ENCODE results near the gene CCDC9B.
A peak's percentile ranks its signal among the peaks of the same experiment; 100 is the strongest.

The CCDC9B gene

DNA sequence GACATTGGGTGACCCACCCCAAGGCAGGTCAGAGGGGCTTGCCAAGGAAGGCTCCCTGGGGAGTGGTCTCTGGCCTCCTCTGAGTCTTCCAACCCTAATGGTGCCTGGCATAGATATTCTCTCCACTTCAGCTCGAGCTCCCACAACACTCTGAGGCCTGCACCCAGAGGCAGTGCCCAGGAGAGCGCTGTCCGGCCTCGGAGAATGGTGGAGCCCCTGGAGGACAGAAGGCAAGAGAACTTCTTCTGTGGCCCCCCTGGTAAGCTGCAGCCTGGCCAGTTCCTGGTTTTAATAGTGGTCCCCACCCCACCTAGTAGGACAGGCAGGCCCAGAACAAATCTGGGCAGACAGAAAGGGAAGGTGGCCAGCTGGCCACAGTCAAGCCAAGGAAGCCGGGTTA, 24.3 kb upstream of the CCDC9B start:
- DNase-seq = no peak

DNA sequence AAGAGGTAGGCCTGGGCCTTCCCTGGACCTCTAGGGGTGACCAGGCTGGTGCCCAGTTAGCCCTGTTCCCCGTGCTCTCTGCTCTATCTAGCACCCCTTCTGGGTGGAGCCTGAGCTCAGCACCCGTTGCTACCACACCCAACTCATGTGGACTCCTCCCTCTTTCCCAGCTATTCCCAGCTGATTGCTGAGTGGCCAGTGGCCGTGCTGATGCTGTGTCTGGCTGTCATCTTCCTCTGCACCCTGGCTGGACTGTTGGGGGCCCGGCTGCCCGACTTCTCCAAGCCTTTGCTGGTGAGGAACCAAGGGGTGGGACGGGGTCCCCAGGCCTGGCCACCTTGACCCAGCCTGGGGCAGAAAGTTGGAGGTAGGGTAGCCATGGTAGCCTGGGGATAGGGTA, 23.5 kb upstream of the CCDC9B start:
- DNase-seq = no peak

DNA sequence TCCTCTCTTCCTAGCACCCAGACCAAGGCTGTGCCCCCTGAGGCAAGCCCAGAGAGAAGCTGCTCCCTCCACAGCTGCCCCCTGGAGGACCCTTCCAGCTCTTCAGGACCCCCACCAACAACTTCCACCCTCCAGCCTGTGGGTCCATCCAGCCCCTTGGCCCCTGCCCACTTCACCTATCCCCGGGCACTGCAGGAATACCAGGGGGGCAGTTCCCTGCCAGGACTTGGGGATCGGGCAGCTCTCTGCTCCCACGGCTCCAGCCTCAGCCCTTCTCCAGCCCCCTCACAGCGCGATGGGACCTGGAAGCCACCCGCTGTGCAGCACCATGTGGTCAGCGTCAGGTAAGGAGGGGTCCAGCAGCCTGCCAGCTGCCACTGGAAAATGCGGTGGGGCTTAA, 22.9 kb upstream of the CCDC9B start:
- no peak for DNase-seq

DNA sequence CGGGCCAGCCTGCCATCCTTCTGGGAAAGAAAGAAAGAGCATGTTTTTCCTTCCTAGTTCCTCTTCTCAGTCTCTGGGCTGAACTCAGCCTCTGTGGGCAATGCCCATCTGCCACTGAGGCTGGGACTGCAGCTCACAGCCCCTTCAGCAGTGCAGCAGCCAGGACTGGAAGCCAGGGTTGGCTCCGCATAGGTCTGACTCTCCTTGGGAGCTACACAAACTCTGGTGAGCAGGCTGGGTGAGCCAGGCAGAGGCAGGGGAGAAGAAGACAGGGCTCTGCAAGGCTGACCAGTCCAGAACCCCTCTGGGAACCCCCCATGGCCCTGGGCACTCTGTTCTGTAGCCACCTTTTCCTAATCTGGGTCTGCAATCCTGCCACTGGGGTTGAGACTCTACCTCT, 20.9 kb upstream of the CCDC9B start:
- no peak for DNase-seq

DNA sequence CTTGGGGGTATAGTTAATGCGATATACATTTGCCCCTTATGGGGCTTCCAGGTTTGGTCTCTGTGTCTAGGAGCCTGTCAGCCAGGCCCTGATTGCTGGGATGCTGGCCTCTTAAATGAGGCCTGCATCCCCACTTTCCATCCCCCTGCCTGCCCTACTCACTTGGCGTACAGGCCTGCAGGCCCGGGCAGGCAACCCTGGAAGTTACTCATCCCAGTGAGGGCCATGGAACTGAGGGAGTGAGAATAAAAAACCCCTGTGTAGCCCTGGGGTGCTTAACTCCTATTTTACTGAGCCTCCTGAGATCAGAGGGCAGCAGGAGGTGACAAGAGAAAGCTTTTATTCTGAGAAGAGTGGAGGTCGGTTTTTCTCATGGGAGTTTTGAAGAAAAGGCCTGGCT, 19.3 kb upstream of the CCDC9B start:
- no peak for DNase-seq

DNA sequence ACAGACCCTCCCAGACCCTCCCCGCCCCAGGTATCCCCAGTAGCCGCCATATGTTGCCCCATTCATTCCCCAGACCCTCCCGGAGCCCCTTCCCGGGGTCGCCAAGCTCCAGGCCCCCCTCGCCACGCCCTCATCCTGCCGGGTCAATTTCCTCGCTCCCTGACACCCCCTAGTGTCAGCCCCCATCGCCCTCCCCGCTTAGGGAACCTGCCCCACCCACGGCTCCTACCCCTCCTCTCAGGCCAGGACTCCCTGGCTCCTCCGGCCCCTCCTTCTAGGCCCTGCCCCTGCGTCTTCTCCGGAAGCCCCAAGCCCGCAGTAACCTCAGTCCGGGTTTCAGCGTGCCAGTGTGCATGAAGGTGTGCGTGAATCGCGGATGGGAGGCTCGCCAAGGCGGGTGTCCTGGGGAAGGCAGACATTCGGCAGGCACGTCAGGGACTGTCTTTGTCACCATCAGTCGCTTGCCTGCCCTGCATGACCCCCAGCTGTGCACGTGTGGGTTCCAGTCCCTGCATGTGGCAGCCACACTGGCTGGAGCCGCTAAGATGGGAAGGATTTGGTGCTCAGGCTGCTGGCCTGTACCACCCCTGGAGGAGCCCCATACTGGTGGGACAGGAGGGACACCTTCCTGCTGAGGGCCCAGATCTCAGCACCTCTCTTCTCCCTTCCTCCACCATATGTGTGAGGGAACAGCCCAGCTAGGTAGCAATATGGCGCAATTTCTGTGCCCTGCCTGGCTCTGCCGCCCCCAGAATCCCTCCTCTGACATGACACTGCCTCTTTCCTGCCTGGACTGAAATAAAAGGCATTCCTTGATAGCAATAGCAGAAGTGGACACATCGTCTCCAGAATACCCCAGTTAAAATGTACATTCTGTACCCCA, 18.0 kb upstream of the CCDC9B start:
- peak in 1 of 2 donors; percentile 25 for DNase-seq

DNA sequence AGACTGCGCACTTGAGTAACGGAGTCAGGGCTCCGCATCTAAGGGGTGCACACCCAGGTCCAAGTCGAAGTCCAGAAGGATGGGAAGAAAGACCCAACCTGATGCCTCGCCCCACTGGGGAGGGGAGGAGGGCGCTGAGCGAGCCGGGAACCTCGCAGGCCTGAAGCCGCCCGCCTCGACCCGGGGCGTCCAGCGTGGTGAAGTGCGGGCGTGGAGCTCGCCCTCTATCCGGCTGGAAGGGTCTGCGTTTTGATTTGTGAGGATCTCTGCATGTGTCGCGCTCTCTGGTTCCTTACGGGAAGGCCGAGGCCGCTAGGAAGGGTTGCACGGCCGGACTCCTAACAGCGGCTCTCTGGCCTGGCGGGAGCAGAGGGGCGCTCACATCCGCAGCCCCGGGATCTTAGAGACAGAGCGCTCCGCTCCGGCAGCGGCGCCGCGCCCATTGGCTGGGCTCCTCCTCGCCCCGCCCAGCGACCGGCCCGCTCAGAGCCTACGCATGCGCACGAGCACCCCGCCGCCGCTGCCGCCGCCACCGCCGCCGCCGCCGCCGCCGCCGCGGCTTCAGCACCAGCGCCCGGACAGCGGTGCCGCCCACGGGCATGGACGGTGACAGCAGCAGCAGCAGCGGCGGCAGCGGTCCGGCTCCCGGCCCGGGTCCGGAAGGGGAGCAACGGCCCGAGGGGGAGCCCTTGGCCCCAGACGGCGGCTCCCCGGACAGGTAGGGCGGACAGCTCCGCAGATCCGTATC, 17.2 kb upstream of the CCDC9B start, which contains the start of gene DISP2:
Gene DISP2, plus strand, starts transcription at position 497 of the 748 bp plus-strand sequence. Its CDS starts 103 bp downstream, at position 600.
- DNase-seq = peak; percentile 90 to 92

DNA sequence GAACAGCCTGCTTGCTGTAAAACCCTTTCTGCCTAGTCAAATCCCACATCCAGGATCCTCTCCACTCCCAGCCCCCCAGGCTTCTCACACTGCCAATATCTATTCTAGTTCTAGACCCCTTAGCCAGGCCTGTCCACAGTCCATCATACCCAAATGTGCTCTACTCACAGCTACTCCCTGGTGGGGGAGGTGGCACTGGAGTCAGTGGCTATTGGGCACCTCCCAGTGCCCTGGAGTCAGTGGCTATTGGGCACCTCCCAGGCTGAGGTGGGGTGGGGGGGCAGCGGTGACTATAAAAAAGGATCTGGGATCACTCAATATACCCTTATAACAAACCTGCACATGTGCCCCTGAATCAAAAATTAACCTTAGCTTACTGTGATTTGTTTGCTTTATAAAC, 16.5 kb upstream of the CCDC9B start:
- DNase-seq = no peak

DNA sequence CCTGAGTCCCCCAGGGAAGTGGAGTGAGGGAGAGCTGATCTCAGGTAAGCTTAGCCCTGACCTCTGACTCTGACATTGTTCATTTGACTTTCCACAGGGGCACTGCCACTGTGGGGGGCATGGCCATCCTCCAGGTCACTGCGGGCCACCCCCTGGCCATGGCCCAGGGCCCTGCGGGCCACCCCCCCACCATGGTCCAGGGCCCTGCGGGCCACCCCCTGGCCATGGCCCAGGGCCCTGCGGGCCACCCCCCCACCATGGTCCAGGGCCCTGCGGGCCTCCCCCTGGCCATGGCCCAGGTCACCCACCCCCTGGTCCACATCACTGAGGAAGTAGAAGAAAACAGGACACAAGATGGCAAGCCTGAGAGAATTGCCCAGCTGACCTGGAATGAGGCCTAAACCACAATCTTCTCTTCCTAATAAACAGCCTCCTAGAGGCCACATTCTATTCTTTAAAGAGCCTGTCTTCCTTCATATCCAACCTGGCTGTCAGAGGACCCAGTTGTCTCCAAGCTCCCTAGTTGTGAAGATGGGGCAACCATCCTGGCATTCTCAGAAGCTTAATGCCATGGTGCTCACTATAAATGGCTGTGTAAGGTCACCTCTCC, 15.3 kb upstream of the CCDC9B start:
- no peak for DNase-seq

DNA sequence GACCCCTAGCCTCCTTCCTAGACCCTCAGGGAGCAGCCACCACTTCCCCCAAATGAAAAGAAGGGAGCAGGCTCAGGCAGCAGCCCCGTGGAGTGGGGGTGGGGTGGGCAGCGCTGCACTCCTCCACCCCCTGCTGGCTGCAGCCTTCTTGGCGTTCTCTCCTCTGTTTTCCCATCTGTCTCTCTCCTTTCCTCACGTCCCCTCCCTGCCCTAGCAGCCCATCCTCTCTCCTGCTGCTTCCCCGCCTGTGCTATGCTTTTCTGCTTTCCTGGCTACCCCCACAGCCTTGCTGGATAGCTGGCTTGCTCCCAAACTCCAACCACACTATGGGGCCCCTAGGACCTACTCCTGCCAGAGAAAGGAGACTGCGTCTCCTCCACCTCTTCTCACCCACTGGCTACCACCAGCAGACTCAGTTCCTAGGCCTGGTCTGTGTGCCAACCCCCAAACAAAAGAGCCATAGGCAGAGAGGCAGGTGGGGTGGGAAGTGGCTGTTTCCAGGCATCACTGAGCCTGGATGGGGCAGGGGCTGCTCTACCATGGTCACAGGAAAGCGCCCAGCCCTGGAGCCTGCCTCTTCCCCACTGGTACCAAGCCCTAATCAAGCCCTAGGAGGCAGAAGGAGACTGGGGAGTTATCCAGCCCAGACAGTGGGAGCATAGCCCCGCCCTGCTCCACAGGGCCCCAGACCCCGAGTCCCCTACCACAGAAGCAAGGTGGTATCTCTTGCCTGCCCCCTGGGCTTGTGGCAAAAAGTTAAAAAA, 13.9 kb upstream of the CCDC9B start:
- DNase-seq = no peak

DNA sequence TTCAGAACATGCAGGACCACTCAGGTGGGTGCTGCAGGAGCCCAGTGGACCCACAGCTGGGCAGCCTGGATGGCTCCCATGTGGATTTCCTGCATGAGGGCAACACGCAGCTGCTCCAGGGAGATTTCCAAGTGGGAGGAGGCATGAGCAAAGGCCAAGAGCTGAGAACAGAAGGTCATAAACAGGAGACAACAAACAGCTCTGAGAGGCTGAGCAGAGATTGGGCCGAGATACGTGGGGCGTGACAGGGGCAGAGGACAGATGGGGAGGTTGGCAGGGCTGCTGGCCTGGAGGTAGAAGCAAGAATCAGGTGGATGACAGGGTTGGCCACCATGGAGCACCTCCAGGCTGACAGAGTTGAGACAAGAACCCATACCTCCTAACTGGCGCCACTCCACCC, 13.0 kb upstream of the CCDC9B start:
- DNase-seq = no peak

DNA sequence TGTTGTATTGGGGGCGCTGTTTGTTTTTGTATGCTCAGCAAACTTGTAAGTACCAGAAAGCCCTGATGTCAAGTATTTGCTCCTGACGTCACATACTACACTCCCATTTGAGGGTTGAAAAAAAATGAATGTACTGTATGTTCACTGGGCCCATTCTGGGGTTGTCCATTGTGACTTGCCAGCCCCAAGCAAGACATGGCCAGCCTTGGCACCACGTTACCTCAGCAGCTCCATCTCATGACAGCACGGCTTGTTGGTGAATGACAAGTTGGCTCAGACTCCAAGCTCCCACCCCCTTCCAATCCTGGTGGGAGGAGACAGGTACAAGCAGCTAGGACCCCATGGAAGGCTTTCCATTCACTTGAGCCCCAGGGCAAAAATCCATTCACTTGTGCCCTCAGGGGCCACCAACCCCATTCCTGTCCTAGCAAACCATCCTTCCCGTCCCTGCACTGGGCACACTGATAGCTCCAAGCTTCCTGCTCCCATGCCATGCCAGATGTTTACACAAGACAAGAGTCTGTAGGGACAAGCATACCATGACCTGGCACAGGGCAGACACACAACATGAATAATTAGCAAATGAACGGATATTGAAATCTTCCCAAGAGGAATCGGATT, 11.7 kb upstream of the CCDC9B start:
- no peak for DNase-seq

DNA sequence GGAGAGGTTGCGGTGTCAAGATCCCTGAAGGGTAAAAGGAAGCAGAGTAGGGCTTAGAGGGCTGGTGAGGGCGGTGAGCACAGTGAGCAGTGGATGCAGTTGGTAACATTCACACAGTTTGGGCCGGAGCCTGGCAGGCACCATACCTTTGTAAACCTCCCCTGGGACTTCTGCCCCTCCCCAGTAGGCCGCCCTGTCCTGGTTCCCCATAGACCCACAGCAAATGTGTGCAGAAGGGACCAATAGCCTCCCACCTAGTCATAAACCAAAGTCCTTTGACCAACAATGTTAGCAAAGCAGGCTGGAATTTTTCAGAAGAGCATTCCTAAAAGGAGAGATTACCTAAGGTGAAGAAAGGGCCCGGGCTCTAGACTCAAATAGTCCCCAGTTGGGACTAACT, 8.4 kb upstream of the CCDC9B start:
- no peak for DNase-seq

DNA sequence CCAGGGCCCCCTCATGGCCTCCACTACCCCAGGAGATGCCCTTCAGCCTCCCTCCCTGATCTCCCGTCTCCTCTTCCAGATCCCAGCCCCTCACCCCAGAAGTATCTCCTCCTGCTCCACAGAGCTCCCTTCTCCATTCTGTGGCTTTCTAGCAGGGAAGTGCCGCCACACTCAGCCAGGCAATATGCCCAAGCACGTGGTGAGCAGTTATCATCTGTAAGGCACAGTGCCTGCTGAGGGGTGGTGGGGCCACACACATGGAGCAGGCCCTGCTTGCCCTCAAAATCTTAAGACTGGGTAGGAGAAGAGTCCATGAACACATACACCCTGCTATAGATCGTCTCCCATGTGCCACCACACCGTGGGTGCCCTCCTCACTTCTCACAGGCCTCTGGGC, 7.7 kb upstream of the CCDC9B start:
- DNase-seq = no peak

DNA sequence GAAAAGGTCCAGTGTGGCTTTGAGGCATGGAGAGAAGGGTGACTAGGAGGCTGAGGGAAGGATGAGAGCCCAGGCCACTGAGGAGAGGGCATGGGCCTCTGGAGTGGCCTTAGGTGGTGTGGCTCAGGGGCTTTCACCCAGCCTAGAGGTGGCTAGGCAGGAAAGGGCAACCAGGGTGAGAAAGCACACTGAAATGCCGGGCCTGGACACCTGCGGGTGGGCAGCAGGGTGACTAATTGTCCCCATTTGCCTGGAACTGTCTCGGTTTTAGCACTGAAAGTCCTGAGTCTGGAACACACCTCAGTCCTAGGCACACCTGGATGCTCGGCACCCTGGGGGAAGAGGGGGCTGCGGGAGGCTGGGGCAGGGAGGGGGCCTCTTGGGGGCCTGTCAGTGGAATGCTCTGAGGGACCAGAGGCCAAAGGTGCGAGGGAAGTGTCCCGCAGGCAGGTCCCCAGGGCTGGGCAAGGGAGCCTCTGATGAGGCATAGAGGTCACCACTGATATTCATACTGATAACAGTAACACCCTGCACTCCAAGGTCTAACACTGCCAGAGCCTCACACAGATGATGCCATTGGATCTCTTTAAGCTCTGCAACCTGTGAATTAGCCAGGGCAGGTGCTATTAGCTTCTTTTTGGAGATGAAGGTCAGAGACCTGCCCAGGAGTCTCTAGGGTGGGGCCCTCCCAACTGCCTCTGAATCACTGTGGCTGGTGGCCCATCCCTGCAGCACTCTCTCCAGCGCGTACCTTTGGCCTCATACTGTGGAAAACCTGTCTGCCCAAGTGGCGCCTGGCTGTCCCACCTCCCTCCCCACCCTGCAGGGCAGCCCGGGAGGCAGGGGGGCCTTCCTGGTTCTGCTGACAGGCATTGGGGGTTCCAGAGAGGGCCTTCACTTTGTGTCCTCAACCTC, 7.1 kb upstream of the CCDC9B start:
- DNase-seq = no peak

DNA sequence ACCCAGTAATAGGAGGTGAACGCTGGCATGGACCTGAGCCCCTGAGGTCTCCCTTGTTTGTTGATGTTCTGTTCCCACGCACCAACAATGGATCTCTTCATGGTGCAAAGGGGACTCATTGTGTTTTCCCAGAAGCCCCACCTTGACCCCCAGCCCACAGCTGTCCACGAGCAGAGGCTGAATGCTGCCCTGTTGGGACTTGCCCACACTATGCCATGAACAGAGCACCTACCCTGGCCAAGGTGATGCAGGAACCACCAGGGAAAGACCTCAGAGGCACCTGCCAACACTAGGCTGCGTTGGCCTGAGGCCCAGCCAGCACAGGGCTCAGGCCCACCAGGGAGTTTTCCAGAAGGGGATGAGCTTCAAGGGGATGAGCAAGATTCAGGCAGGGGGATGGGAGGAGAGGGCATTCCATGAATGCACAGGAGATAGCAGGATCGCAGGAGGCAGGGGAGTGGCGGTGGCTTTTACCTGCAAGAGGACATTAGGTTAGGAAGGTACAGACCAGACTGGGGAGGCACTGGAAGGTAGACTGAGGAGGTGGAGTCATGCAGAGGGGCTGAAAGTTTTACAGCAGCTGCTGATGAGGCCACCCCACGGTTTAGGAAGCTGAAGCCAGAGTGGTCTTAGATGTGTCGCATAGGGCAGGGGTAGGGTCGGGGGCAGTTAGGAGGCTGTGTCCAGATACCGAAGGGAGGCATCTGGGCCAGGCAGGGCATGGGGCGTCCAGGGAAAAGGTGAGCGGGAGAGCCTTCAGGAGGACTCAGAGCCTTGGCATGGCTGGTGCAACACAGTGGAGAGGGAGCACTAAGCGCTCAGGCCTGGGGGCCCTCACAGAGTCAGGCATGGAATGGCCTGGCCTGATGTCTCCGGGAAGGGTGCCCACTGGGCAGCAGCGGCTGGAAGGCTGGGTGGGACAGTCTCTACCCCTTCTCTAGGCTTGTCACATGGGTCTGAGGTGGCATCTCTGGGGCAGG, 6.1 kb upstream of the CCDC9B start:
- DNase-seq = no peak

DNA sequence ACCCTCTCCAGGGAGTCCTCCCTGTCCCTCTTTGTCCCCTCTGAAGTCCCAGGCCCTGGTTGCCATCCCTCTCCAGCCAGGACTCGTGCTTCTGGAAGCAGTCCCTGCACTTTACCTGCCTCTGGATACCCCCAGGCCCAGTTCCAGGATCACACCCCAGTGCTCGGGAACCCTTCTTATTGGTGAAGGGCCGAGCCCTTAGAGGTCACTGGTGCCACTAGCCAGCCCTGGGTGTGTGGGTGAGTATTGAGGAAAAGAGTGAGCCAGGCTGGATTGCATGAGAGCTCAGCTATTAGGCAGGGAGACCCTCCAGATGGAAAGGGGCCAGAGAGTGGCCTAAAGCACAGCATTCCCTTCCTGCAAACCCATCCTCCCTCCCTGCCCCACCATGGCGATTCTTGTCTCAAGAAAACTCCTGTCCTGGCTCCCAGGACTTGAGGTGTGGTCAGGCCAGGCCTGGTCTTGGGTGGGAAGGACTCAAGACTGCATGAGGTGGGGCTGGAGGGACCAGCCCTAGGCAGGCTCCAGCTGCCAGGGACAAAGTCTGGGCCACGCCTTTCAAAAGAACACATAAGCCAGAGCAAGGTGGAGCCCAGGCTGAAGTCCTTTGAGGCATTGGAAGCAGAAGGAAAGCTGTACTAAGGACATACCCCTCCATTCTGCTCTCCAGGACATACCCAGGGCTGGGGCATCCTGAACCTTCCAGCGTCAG, 5.3 kb upstream of the CCDC9B start:
- no peak for DNase-seq

DNA sequence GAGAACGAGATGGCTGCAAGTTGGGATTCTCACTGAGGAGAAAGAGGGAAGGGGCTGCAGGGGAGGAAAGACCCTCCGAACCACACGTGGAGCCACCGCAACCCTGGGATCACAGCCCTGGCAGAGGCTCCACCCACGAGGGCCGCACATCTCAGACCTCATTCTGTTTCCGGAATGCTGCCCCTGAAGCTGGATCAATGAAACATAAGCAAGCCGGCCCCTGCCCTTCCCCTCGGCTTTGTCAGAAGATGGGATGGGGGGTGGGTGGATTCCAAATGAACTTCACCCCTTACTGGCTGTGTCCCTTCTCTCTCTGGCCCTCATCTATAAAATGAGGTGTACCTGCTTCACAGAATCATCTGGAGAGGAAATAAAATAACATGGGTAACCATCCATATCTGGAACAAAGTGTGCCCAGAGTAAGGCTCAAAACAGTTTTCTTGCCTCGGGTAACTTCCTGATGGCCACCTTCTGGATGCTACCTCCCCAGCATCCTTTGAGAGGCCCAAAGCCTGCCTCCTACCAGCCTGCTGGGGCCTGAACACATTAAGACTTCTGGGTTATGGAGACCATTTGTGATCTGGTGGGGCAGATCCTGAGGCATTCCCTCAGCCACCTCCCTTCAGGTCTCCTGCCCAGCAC, 4.6 kb upstream of the CCDC9B start:
- no peak for DNase-seq

DNA sequence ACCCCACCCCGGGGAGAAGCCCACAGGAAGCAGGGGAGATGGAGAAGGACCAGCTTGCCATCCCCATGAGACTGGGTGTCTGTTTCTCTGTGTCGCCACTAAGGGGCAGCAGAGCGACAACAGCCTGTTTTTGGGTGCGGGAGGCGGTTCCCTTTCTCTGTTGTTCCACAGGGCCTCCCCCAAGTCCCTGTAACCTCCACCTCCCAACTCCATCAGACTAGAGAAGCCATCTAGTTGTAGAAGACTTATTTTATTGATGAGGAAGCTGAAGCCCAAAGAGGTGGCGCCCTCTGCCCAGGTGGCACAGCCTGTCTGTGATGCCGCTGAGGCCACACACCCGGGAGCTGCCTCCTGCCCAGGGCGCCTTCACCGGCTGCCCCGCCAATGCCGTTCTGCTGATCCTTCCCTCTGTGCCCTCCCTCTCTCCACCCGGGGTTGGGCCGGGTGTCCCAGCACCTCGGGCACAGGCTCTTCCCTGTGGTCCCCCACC, 3.9 kb upstream of the CCDC9B start:
- peak; percentile 76 to 79 for DNase-seq
